Panc1 (cell line): ENCODE results near the gene MCM6. TPM values are rescaled to one million over a fixed set of nuclear protein-coding genes. Genes with fewer than 3 reads are reported as not detected.
"Not testable (repeated sequence)": the region's sequence is repeated elsewhere in the genome, so short reads cannot be mapped to it uniquely, and the experiment has no call there.

Experiments
- ATAC-seq: fragments of 200-7000 bp; cut with Tn5 transposase; 2 replicates; pipeline ENCODE4 v1.9.1; 2020; ENCODE audit warnings: mild to moderate bottlenecking, moderate library complexity
- BruUV-seq: library from RNA; stranded (reverse); fragments of 400-500 nt; replicated peaks from 2 replicates; lab custom pipeline; 2021; lab: Mats Ljungman, UMichigan
- CTCF ChIA-PET: fragments of 300-600 bp; sonication (Branson Sonifier 250); formaldehyde crosslinking; loops from one replicate; lab custom pipeline; 2022; ENCODE audit warnings: antibody characterized with exemption; lab: Charles Lee
- POLR2A ChIA-PET: fragments of 300-600 bp; sonication (Branson Sonifier 250); formaldehyde crosslinking; loops from one replicate; lab custom pipeline; 2022; ENCODE audit warnings: antibody characterized with exemption; lab: Charles Lee
- DNase-seq: peaks from one replicate; pipeline ENCODE4 v3.0.0-alpha.2; 2010; ENCODE audit warnings: low read depth, low spot score
- H3K27ac ChIP-seq: 2 replicates; pipeline ENCODE4 v1.5.1; 2011; ENCODE audit warnings: mild to moderate bottlenecking, low read length, inconsistent platforms
- H3K27me3 ChIP-seq: fragments of 200-500 bp; sonication (Bioruptor generic); 2 replicates; pipeline ENCODE4 v1.6.0; 2014; ENCODE audit warnings: low read length, inconsistent platforms; ENCODE audit not compliant: control insufficient read depth, insufficient read depth
- H3K36me3 ChIP-seq: fragments of 200-500 bp; sonication (Bioruptor generic); 2 replicates; pipeline ENCODE4 v1.5.1; 2014; ENCODE audit warnings: inconsistent platforms, mild to moderate bottlenecking, low read length, moderate library complexity; ENCODE audit not compliant: control insufficient read depth, insufficient read depth
- H3K4me1 ChIP-seq: 2 replicates; pipeline ENCODE4 v1.5.1; 2011; ENCODE audit warnings: inconsistent platforms, mild to moderate bottlenecking, low read length, moderate library complexity; ENCODE audit not compliant: control insufficient read depth, insufficient read depth
- H3K4me3 ChIP-seq, 2 experiments: 2 replicates each; pipeline ENCODE4 v1.5.1; 2011 to 2012; ENCODE audit warnings: low read depth in 2 of 2, low read length in 2 of 2, mild to moderate bottlenecking in 2 of 2, inconsistent platforms in 1 of 2, moderate library complexity in 1 of 2
- H3K9me3 ChIP-seq: fragments of 200-500 bp; sonication (Bioruptor generic); 2 replicates; pipeline ENCODE4 v1.5.1; 2014; ENCODE audit warnings: low read depth, mild to moderate bottlenecking, inconsistent platforms, low read length, moderate library complexity; ENCODE audit not compliant: control insufficient read depth, insufficient read depth
- CTCF ChIP-seq: fragments of 450-650 bp; IDR thresholded peaks from 2 replicates; pipeline ENCODE4 v1.5.1; 2017; ENCODE audit warnings: mild to moderate bottlenecking
- POLR2AphosphoS5 ChIP-seq: IDR thresholded peaks from 2 replicates; pipeline ENCODE4 v1.6.1; 2012; ENCODE audit warnings: mild to moderate bottlenecking, low read depth, low read length, moderate library complexity
- REST ChIP-seq, 2 experiments: IDR thresholded peaks; 2 replicates each; pipeline ENCODE4 v1.6.1; 2011 to 2012; ENCODE audit warnings: low read depth in 2 of 2, control low read depth in 1 of 2, low read length in 1 of 2, mild to moderate bottlenecking in 1 of 2, moderate library complexity in 1 of 2; ENCODE audit not compliant: insufficient read depth in 1 of 2
- SIN3A ChIP-seq: IDR thresholded peaks from 2 replicates; pipeline ENCODE4 v1.6.1; 2012; ENCODE audit warnings: low read depth, mild to moderate bottlenecking, low read length, moderate library complexity, borderline replicate concordance; ENCODE audit not compliant: insufficient read depth
- TCF7L2 ChIP-seq: IDR thresholded peaks from 2 replicates; pipeline ENCODE4 v1.6.1; 2011; ENCODE audit warnings: mild to moderate bottlenecking, low read depth, low read length, inconsistent platforms
- in situ Hi-C: cut with HindIII; loops from 2 replicates; pipeline ENCODE4 v1.10.0; 2016; ENCODE audit warnings: low sequenced_read_pairs, low pct_unique_long_range_greater_than_20kb
- intact Hi-C: fragments of 100-400 bp; cut with micrococcal nuclease; formaldehyde crosslinking; loops from one replicate; pipeline ENCODE4 v1.10.0; 2022; ENCODE audit not compliant: unreplicated experiment
- total RNA-seq: library from RNA; stranded (reverse); gene quantifications from one replicate; pipeline ENCODE4 v1.2.1, GENCODE V29; 2021; ENCODE audit not compliant: unreplicated experiment

MCM6 gene
- total RNA-seq, 1 experiment from 2014 or later: 54.3 TPM

DNA sequence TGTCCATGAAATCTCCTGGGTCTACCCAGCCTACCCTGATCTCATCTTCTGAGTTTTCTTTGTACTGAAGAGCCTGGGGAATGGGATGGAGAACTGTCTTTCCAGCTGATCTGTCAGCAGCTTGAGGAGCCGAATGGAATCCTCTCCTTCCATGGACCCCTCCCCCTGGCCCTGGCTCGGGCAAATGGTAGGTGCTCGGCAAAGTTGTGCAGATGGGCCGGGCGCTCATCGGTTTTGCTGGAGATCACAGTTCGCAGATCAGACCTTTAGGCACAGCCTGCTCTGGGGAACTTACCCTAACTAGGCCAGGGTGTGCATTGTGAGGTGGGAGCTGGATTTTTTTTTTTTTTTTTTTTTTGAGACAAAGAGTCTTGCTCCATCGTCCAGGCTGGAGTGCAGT lies 79.6 kb downstream of the MCM6 start:
- POLR2A ChIA-PET: no interaction called here
- intact Hi-C loops: loop anchor here (5.0 kb wide), 1 partner anchor 809 kb away; no protein-coding TSS in a partner anchor
- no TSS peak for BruUV-seq

GRCh38 chr2:135795641-135796040 lies 80.6 kb downstream of the MCM6 start:
- BruUV-seq, DNase-seq, H3K4me3 ChIP-seq, in situ Hi-C loops, H3K9me3 ChIP-seq, H3K27ac ChIP-seq, POLR2A ChIA-PET, H3K27me3 ChIP-seq, CTCF ChIA-PET, H3K36me3 ChIP-seq, H3K4me1 ChIP-seq, ATAC-seq: not testable (repeated sequence)
- intact Hi-C loops: loop anchor here (5.0 kb wide), 1 partner anchor 808 kb away; no protein-coding TSS in a partner anchor

More for the DNA sequence above, 79.6 kb downstream of the MCM6 start:
- no peak overlapping the region for H3K27ac ChIP-seq
- CTCF ChIA-PET: interaction anchor here (0.6 to 1.9 kb wide), 3 partner anchors 567 to 808 kb away, joined by 4 to 10 read pairs (median 5); no protein-coding TSS in a partner anchor
- no peaks in the 10 kb centered on the region for H3K4me1 ChIP-seq
- no peaks in the 10 kb centered on the region for H3K36me3 ChIP-seq
- H3K4me3 ChIP-seq: no peak overlapping the region
- ATAC-seq (no peak), DNase-seq (no peak)
- no peaks in the 10 kb centered on the region for H3K27me3 ChIP-seq
- H3K9me3 ChIP-seq: no peaks in the 10 kb centered on the region
- in situ Hi-C loops: no loop called here
- TF ChIP-seq TCF7L2: no peak
- TF ChIP-seq SIN3A: no peak
- no peak for TF ChIP-seq CTCF
- no peak for TF ChIP-seq REST (IDR thresholded peaks at IDR 0.05; ENCODE audit: insufficient read depth in 1 of 2, low read depth in 2 of 2, low read length in 1 of 2)
- no peak for TF ChIP-seq POLR2AphosphoS5

DNA sequence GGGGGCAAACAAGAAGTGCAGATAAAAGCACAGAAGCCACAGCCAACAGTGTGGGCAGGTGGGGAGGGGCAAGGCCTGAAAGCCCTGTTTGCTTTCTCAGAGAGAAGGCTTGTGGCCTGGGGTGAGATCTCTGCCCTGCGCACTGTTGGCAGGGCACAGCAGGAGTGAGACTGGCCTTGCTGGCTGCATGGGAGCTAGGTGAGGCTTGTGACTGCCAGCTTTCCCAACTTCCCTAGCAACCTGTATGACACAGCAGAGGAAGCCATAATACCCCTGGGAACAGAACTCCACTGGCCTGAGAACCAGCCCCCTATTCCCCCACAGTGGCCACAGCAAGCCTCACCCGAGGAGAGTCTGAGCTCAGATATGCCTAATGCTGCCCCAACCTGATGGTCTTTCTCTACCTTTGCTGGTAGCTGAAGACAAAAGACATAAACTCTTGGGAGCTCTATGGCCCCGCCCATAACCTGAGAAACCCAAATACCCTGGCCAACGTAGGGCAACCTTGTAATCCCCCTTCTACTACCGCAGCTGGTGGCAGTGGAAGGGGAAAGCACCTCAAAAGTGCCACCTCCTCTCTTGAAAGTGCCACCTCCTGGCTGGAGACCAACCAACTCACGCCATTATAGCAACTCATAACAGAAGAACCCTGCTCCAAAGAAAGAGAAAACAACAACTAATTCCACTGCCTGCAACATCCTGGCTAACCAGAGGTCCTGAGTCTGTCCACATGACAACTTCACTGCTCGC lies 83.7 kb downstream of the MCM6 start:
- no peak for DNase-seq
- no peak overlapping the region for H3K4me3 ChIP-seq
- no peak for TF ChIP-seq TCF7L2
- TF ChIP-seq SIN3A: no peak
- no peak for TF ChIP-seq REST (IDR thresholded peaks at IDR 0.05; ENCODE audit: insufficient read depth in 1 of 2, low read depth in 2 of 2, low read length in 1 of 2)
- TF ChIP-seq CTCF: no peak
- TF ChIP-seq POLR2AphosphoS5: no peak
- 0 out of 2 replicates have a peak, but pooled peaks have one; percentile 44 for ATAC-seq
- H3K27ac ChIP-seq: no peak overlapping the region
- no TSS peak for BruUV-seq
- H3K27me3 ChIP-seq: no peaks in the 10 kb centered on the region
- no peaks in the 10 kb centered on the region for H3K9me3 ChIP-seq
- in situ Hi-C loops: no loop called here
- no peaks in the 10 kb centered on the region for H3K4me1 ChIP-seq
- ChIA-PET POLR2A (interaction anchor here (0.6 kb wide), 2 partner anchors 25 to 51 kb away, joined by 3 to 18 read pairs; no protein-coding TSS in a partner anchor), CTCF (no interaction called here)
- intact Hi-C loops: no loop called here
- H3K36me3 ChIP-seq: no peaks in the 10 kb centered on the region
